Epithelial cell of proximal tubule (primary cell): ENCODE data around the gene ZNF469. TPM values are rescaled to one million over a fixed set of nuclear protein-coding genes. Genes with fewer than 3 reads are reported as not detected.

Experiments
- DNase-seq: peaks from one replicate; pipeline ENCODE4 v3.0.0-alpha.2; 2011; ENCODE audit warnings: low read depth
- H3K4me3 ChIP-seq: 2 replicates; pipeline ENCODE4 v1.5.1; 2011; ENCODE audit warnings: low read depth, mild to moderate bottlenecking, low read length
- CTCF ChIP-seq: conservative IDR thresholded peaks from 2 replicates; pipeline ENCODE4 v1.5.1; 2012; ENCODE audit warnings: low read depth, mild to moderate bottlenecking, low read length
- total RNA-seq: library from RNA; depleted of rRNA; stranded (reverse); fragments of >200 nt; gene quantifications from 2 replicates; pipeline ENCODE4 v1.2.3, GENCODE V29; 2015

Gene ZNF469
- total RNA-seq, 1 donor from 2014 or later = 2.2 TPM

GRCh38 chr16:88389621-88390160 lies 6.9 kb downstream of the ZNF469 start:
- TF ChIP-seq CTCF = no peak
- DNase-seq = no peak
- no peak overlapping the region for H3K4me3 ChIP-seq

GRCh38 chr16:88390265-88390664 lies 7.5 kb downstream of the ZNF469 start:
- no peak for DNase-seq
- no peak for TF ChIP-seq CTCF
- no peak overlapping the region for H3K4me3 ChIP-seq

- H3K4me3 ChIP-seq = no peak overlapping the region
- DNase-seq = no peak
- TF ChIP-seq CTCF = no peak
Observed at GRCh38 chr16:88390735-88391134, 8.0 kb downstream of the ZNF469 start.

- no peak for DNase-seq
- TF ChIP-seq CTCF = no peak
Observed at GRCh38 chr16:88391144-88391850, 8.5 kb downstream of the ZNF469 start.

GRCh38 chr16:88392111-88392510 lies 9.4 kb downstream of the ZNF469 start:
- DNase-seq = no peak
- no peak for TF ChIP-seq CTCF

More at GRCh38 chr16:88391144-88391850, 8.5 kb downstream of the ZNF469 start:
- no peak overlapping the region for H3K4me3 ChIP-seq

GRCh38 chr16:88392616-88393015 lies 9.9 kb downstream of the ZNF469 start:
- TF ChIP-seq CTCF = no peak
- H3K4me3 ChIP-seq = no peak overlapping the region
- DNase-seq = no peak

More at GRCh38 chr16:88392111-88392510, 9.4 kb downstream of the ZNF469 start:
- H3K4me3 ChIP-seq = no peak overlapping the region

- DNase-seq = no peak
- H3K4me3 ChIP-seq = no peak overlapping the region
- no peak for TF ChIP-seq CTCF
Observed at GRCh38 chr16:88393034-88393433, 10.3 kb downstream of the ZNF469 start.
